IMR-90 (cell line): ENCODE measurements around the gene OGA. TPM values are rescaled to one million over a fixed set of nuclear protein-coding genes. Genes with fewer than 3 reads are reported as not detected.

Experiments used
- ATAC-seq: fragments of 200-7000 bp; cut with Tn5 transposase; 2 replicates; pipeline ENCODE4 v1.9.1; 2020; ENCODE audit warnings: low read depth, mild to moderate bottlenecking, moderate library complexity
- BruUV-seq: library from RNA; stranded (reverse); fragments of 400-500 nt; replicated peaks from 2 replicates; lab custom pipeline; 2021; lab: Mats Ljungman, UMichigan
- CTCF ChIA-PET: fragments of 300-600 bp; formaldehyde crosslinking; extraction: SDS; loops from one replicate; lab custom pipeline; 2021; ENCODE audit warnings: antibody characterized with exemption; lab: Yijun Ruan, JAX
- POLR2A ChIA-PET: fragments of 300-600 bp; sonication (Branson Sonifier 250); formaldehyde crosslinking; loops from one replicate; lab custom pipeline; 2022; ENCODE audit warnings: antibody characterized with exemption; ENCODE audit not compliant: unreplicated experiment; lab: Charles Lee
- DNase-seq: peaks from one replicate; pipeline ENCODE4 v3.0.0; 2013
- H2AFZ ChIP-seq: replicated peaks from 2 replicates; pipeline ENCODE3; 2013; ENCODE audit warnings: low read length, mild to moderate bottlenecking; ENCODE audit not compliant: poor library complexity
- H2AK5ac ChIP-seq: 2 replicates; pipeline ENCODE4 v1.6.1; 2013; ENCODE audit warnings: low read depth, low read length, inconsistent platforms
- H2AK9ac ChIP-seq: replicated peaks from 2 replicates; pipeline ENCODE3; 2013; ENCODE audit warnings: mild to moderate bottlenecking, low read depth, low read length, moderate library complexity; ENCODE audit not compliant: poor library complexity
- H2BK120ac ChIP-seq: 2 replicates; pipeline ENCODE4 v1.6.1; 2013; ENCODE audit warnings: low read depth, low read length, inconsistent platforms
- H2BK15ac ChIP-seq: 3 replicates; pipeline ENCODE4 v1.6.1; 2013; ENCODE audit warnings: low read depth, low read length, inconsistent platforms
- H2BK20ac ChIP-seq: 2 replicates; pipeline ENCODE4 v1.6.1; 2013; ENCODE audit warnings: low read depth, mild to moderate bottlenecking, inconsistent platforms, low read length, moderate library complexity
- H2BK5ac ChIP-seq: 2 replicates; pipeline ENCODE4 v1.6.1; 2013; ENCODE audit warnings: mild to moderate bottlenecking, low read depth, low read length, inconsistent platforms; ENCODE audit not compliant: poor library complexity, severe bottlenecking
- H3K14ac ChIP-seq: replicated peaks from 2 replicates; pipeline ENCODE4 v1.6.1; 2013; ENCODE audit warnings: low read depth, low read length, inconsistent platforms
- H3K18ac ChIP-seq: 2 replicates; pipeline ENCODE4 v1.6.1; 2013; ENCODE audit warnings: low read depth, low read length, control low read depth
- H3K23ac ChIP-seq: 2 replicates; pipeline ENCODE4 v1.6.1; 2013; ENCODE audit warnings: low read depth, low read length, inconsistent platforms
- H3K27ac ChIP-seq: 2 replicates; pipeline ENCODE4 v1.5.1; 2013; ENCODE audit warnings: mild to moderate bottlenecking, control low read depth, low read length; ENCODE audit not compliant: insufficient read depth
- H3K27me3 ChIP-seq: 2 replicates; pipeline ENCODE4 v1.6.1; 2013; ENCODE audit warnings: low read length; ENCODE audit not compliant: control insufficient read depth, insufficient read depth
- H3K36me3 ChIP-seq: 2 replicates; pipeline ENCODE4 v1.6.1; 2013; ENCODE audit warnings: low read length, mixed read lengths; ENCODE audit not compliant: control insufficient read depth, insufficient read depth
- H3K4ac ChIP-seq: 2 replicates; pipeline ENCODE4 v1.6.1; 2013; ENCODE audit warnings: low read depth, low read length, inconsistent platforms
- H3K4me1 ChIP-seq: 2 replicates; pipeline ENCODE4 v1.6.1; 2013; ENCODE audit warnings: low read length, mixed read lengths; ENCODE audit not compliant: control insufficient read depth, insufficient read depth
- H3K4me2 ChIP-seq: 2 replicates; pipeline ENCODE4 v1.6.1; 2013; ENCODE audit warnings: low read depth, mild to moderate bottlenecking, control low read depth, low read length, moderate library complexity
- H3K4me3 ChIP-seq: 2 replicates; pipeline ENCODE4 v1.5.1; 2013; ENCODE audit warnings: low read depth, mild to moderate bottlenecking, control low read depth, low read length, moderate library complexity; ENCODE audit not compliant: insufficient read depth
- H3K56ac ChIP-seq: 2 replicates; pipeline ENCODE4 v1.6.1; 2013; ENCODE audit warnings: low read length, inconsistent platforms; ENCODE audit not compliant: insufficient read depth; ENCODE audit errors: extremely low read depth
- H3K79me1 ChIP-seq, 2 experiments: 2 replicates each; pipeline ENCODE4 v1.6.1; 2013; ENCODE audit warnings: low read length in 2 of 2, inconsistent platforms in 1 of 2, low read depth in 1 of 2
- H3K9ac ChIP-seq: 2 replicates; pipeline ENCODE4 v1.6.1; 2013; ENCODE audit warnings: low read depth, low read length, control low read depth
- H3K9me1 ChIP-seq: 2 replicates; pipeline ENCODE4 v1.6.1; 2013; ENCODE audit warnings: low read length, inconsistent platforms; ENCODE audit not compliant: insufficient read depth
- H3K9me3 ChIP-seq: 2 replicates; pipeline ENCODE4 v1.6.1; 2013; ENCODE audit warnings: low read length; ENCODE audit not compliant: control insufficient read depth, insufficient read depth
- H4K20me1 ChIP-seq: 2 replicates; pipeline ENCODE4 v1.6.1; 2013; ENCODE audit warnings: low read length, inconsistent platforms; ENCODE audit not compliant: insufficient read depth
- H4K5ac ChIP-seq: 2 replicates; pipeline ENCODE4 v1.6.1; 2013; ENCODE audit warnings: mild to moderate bottlenecking, low read depth, low read length, control low read depth
- H4K8ac ChIP-seq, 2 experiments: 2 replicates each; pipeline ENCODE4 v1.6.1; 2013; ENCODE audit warnings: low read depth in 2 of 2, low read length in 2 of 2, control low read depth in 1 of 2, inconsistent platforms in 1 of 2
- H4K91ac ChIP-seq: 2 replicates; pipeline ENCODE4 v1.6.1; 2013; ENCODE audit warnings: low read depth, low read length, inconsistent platforms; ENCODE audit not compliant: insufficient read depth
- BHLHE40 ChIP-seq: fragments of 150-350 bp; IDR thresholded peaks from 2 replicates; pipeline ENCODE4 v1.6.1; 2016; ENCODE audit warnings: mild to moderate bottlenecking, low read depth, low read length
- CEBPB ChIP-seq: IDR thresholded peaks from 2 replicates; pipeline ENCODE4 v1.6.1; 2012; ENCODE audit warnings: low read depth, low read length, improper control_type of control experiment
- CHD1 ChIP-seq: IDR thresholded peaks from 2 replicates; pipeline ENCODE4 v1.6.1; 2012; ENCODE audit warnings: low read depth, low read length, improper control_type of control experiment
- MAFK ChIP-seq: IDR thresholded peaks from 2 replicates; pipeline ENCODE4 v1.6.1; 2012; ENCODE audit warnings: low read depth, low read length, improper control_type of control experiment
- MXI1 ChIP-seq: IDR thresholded peaks from 2 replicates; pipeline ENCODE4 v1.6.1; 2012; ENCODE audit warnings: low read depth, mild to moderate bottlenecking, low read length, moderate library complexity, borderline replicate concordance
- RAD21 ChIP-seq: IDR thresholded peaks from 2 replicates; pipeline ENCODE4 v1.6.1; 2012; ENCODE audit warnings: low read length, improper control_type of control experiment
- RCOR1 ChIP-seq: IDR thresholded peaks from 2 replicates; pipeline ENCODE4 v1.6.1; 2012; ENCODE audit warnings: mild to moderate bottlenecking, low read length, improper control_type of control experiment; ENCODE audit not compliant: insufficient replicate concordance
- RFX5 ChIP-seq: IDR thresholded peaks from 2 replicates; pipeline ENCODE4 v1.8.0; 2012; ENCODE audit warnings: low read depth, mild to moderate bottlenecking, low read length, moderate library complexity
- SMC3 ChIP-seq: fragments of 150-350 bp; IDR thresholded peaks from 2 replicates; pipeline ENCODE4 v1.6.1; 2016; ENCODE audit warnings: low read depth, mild to moderate bottlenecking, antibody characterized with exemption, low read length, moderate library complexity
- WGBS, 2 experiments: methylation state at CpG; one replicate each; pipeline versions ENCODE4 v1.1.5 to v1.1.7; 2013; ENCODE audit warnings: missing lambda C conversion rate in 2 of 2; ENCODE audit not compliant: insufficient read length in 1 of 2; ENCODE audit errors: extremely low coverage in 2 of 2; 5-methylcytosine and 5-hydroxymethylcytosine counted together
- dilution Hi-C: fragments of 300-500 bp; cut with HindIII; formaldehyde crosslinking; loops from one replicate; pipeline ENCODE4 v1.14.3; 2018; ENCODE audit warnings: low sequenced_read_pairs; ENCODE audit not compliant: unreplicated experiment
- in situ Hi-C: fragments of 300-500 bp; cut with MboI; formaldehyde crosslinking; loops from 3 replicates; pipeline ENCODE4 v1.14.3; 2019; ENCODE audit warnings: low sequenced_read_pairs, inconsistent platforms, mixed read lengths
- intact Hi-C: fragments of 100-400 bp; cut with micrococcal nuclease; formaldehyde crosslinking; loops from 2 replicates; pipeline ENCODE4 v1.10.0; 2022
- polyA plus RNA-seq, 3 experiments: library from polyadenylated mRNA; depleted of rRNA; stranded (reverse); fragments of >200 nt; gene quantifications; 2 replicates each; pipeline ENCODE4 v1.2.3, GENCODE V29; 2012; ENCODE audit warnings: low replicate concordance in 1 of 3
- total RNA-seq: library from RNA; depleted of rRNA; stranded (reverse); fragments of >200 nt; gene quantifications from 2 replicates; pipeline ENCODE4 v1.2.3, GENCODE V29; 2012
- TF ChIP-seq, protein P1 (sequence below): conservative IDR thresholded peaks from 2 replicates; pipeline ENCODE4 v1.5.1; 2012; ENCODE audit warnings: mild to moderate bottlenecking, low read depth, low read length, improper control_type of control experiment

Gene OGA
- total and polyA plus RNA-seq, 2 of the 4 experiments (the other 2 are of a cell fraction), result 42.5 to 62.9 TPM

DNA sequence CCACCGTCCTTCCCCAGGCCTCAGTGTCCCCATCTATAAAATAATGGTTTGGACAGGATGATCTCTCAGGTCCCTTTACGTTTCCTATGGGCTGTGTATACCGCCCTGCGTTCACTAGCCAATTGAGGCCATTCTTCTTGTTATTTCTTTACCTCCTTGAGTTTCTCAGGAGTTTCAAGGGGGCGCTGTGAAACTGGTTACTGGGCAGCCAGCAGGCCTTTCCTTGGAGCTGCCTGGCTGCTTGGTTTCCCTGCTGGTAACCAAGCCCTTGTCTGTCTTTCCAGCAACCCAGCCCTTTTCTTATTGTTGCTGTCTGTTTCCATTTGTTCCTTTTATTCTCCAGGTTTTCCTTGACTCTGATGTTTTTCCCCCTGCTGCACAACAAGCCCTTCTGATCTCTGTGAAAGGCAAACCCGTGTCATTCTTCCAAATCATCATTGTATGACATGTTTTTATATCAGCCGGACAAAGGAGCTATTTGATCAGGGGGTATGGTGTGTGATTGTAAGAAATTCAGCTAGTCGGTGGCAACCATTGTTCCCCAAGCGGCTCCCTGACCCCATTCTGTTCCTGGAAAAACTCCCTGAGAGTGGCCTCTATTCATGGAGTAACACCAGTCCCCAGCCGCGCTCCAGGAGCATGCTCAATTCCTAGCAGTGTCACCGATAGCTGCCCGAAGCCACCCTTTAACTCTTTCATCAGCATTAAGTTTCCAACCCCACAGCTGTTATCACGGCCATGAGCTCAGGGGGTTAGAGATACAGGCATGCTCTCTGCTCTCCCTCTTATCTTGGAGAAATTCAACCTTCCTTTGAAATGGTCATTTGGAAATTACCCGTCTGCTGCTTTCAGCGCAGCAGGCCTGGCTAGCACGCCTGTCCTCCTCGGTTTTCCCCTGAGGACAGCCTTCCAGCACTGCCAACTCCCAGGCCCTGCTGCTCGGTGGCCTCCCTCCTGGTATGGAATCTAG lies 68.9 kb downstream of the OGA start:
- no peak overlapping the region for H2BK5ac ChIP-seq
- peak overlapping the region; percentile 20 for H2AK9ac ChIP-seq
- BruUV-seq, result no TSS peak
- H3K27me3 ChIP-seq, result peaks cover 43% of the 10 kb centered on the region
- H4K20me1 ChIP-seq, result no peaks in the 10 kb centered on the region
- H2BK15ac ChIP-seq, result no peak overlapping the region
- H4K8ac ChIP-seq, result no peak overlapping the region
- no peak overlapping the region for H3K9ac ChIP-seq
- in situ Hi-C loops (loop anchor here (10.0 kb wide), 1 partner anchor 565 kb away; no protein-coding TSS in a partner anchor), dilution Hi-C loops (no loop called here), intact Hi-C loops (no loop called here)
- no peak overlapping the region for H2BK20ac ChIP-seq
- no peak for DNase-seq
- no peak overlapping the region for H3K56ac ChIP-seq
- H3K4ac ChIP-seq, result no peak overlapping the region
- H4K91ac ChIP-seq, result no peak overlapping the region
- H4K5ac ChIP-seq, result no peak overlapping the region
- 13% methylated on average over 1 of the region's 19 CpGs; no CpG with 5 or more reads in 1 of the 2 experiments for WGBS, 2 experiments
- no peaks in the 10 kb centered on the region for H3K9me3 ChIP-seq
- H3K36me3 ChIP-seq, result no peaks in the 10 kb centered on the region
- POLR2A ChIA-PET, result no interaction called here
- no peak overlapping the region for H3K23ac ChIP-seq
- H3K4me2 ChIP-seq, result no peak overlapping the region
- no peak overlapping the region for H3K27ac ChIP-seq
- no peak overlapping the region for H2BK120ac ChIP-seq
- no peak for ATAC-seq
- H3K4me3 ChIP-seq, result no peak overlapping the region
- H3K9me1 ChIP-seq, result no peaks in the 10 kb centered on the region
- CTCF ChIA-PET, result interaction anchor here (0.8 kb wide), 1 partner anchor 32 kb away, joined by 3 read pairs; no protein-coding TSS in a partner anchor
- no peaks in the 10 kb centered on the region for H3K79me1 ChIP-seq
- H3K14ac ChIP-seq, result no peak overlapping the region
- H3K4me1 ChIP-seq, result no peaks in the 10 kb centered on the region
- H2AFZ ChIP-seq, result no peak overlapping the region
- TF ChIP-seq RCOR1, result no peak
- no peak for TF ChIP-seq SMC3
- no peak for TF ChIP-seq RFX5
- no peak for TF ChIP-seq RAD21
- TF ChIP-seq CEBPB, result no peak
- TF ChIP-seq, protein P1, sequence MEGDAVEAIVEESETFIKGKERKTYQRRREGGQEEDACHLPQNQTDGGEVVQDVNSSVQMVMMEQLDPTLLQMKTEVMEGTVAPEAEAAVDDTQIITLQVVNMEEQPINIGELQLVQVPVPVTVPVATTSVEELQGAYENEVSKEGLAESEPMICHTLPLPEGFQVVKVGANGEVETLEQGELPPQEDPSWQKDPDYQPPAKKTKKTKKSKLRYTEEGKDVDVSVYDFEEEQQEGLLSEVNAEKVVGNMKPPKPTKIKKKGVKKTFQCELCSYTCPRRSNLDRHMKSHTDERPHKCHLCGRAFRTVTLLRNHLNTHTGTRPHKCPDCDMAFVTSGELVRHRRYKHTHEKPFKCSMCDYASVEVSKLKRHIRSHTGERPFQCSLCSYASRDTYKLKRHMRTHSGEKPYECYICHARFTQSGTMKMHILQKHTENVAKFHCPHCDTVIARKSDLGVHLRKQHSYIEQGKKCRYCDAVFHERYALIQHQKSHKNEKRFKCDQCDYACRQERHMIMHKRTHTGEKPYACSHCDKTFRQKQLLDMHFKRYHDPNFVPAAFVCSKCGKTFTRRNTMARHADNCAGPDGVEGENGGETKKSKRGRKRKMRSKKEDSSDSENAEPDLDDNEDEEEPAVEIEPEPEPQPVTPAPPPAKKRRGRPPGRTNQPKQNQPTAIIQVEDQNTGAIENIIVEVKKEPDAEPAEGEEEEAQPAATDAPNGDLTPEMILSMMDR, result no peak
- no peak for TF ChIP-seq MXI1
- TF ChIP-seq CHD1, result no peak
- no peak for TF ChIP-seq BHLHE40
- TF ChIP-seq MAFK, result no peak
- H2AK5ac ChIP-seq, result no peak overlapping the region
- H3K18ac ChIP-seq, result no peak overlapping the region
